Immature natural killer cell (primary cell): Measurements from ENCODE around the gene PHACTR2. TPM values are rescaled to one million over a fixed set of nuclear protein-coding genes. Genes with fewer than 3 reads are reported as not detected.

ENCODE experiments used
- DNase-seq, 3 donors: peaks; one replicate each; pipeline ENCODE4 v3.0.0; 2022; ENCODE audit warnings: mixed read lengths in 1 of 3
- H3K27ac Mint-ChIP-seq, 6 donors: one replicate each; pipeline ENCODE4 v1.8.0; 2020; ENCODE audit warnings: mixed read lengths in 6 of 6, mild to moderate bottlenecking in 5 of 6, inconsistent platforms in 4 of 6, moderate library complexity in 3 of 6
- H3K27me3 Mint-ChIP-seq, 3 donors: one replicate each; pipeline ENCODE4 v1.8.0; 2020 to 2021; ENCODE audit warnings: low read depth in 3 of 3, mild to moderate bottlenecking in 3 of 3, mixed read lengths in 3 of 3, moderate library complexity in 3 of 3, inconsistent platforms in 1 of 3
- H3K36me3 Mint-ChIP-seq, 3 donors: one replicate each; pipeline ENCODE4 v1.8.0; 2020; ENCODE audit warnings: mixed read lengths in 3 of 3, inconsistent platforms in 2 of 3, mild to moderate bottlenecking in 2 of 3
- H3K4me1 Mint-ChIP-seq, 2 donors: one replicate each; pipeline ENCODE4 v1.8.0; 2020; ENCODE audit warnings: inconsistent platforms in 2 of 2, mild to moderate bottlenecking in 2 of 2, mixed read lengths in 2 of 2, moderate library complexity in 1 of 2
- H3K4me3 Mint-ChIP-seq, 5 donors: one replicate each; pipeline ENCODE4 v1.8.0; 2020; ENCODE audit warnings: mild to moderate bottlenecking in 5 of 5, mixed read lengths in 5 of 5, inconsistent platforms in 3 of 5, moderate library complexity in 3 of 5
- H3K9me3 Mint-ChIP-seq, 6 donors: one replicate each; pipeline ENCODE4 v1.8.0; 2020; ENCODE audit warnings: mild to moderate bottlenecking in 6 of 6, mixed read lengths in 6 of 6, inconsistent platforms in 4 of 6, moderate library complexity in 3 of 6
- polyA plus RNA-seq, 3 donors: library from polyadenylated mRNA; unstranded; fragments of 300-500 nt; fragmentation: Illumina TruSeq; gene quantifications; one replicate each; pipeline ENCODE4 v1.2.3, GENCODE V29; 2021

The PHACTR2 gene
- polyA plus RNA-seq, 3 donors from 2014 or later: 3.5 to 16.5 (median 9.4) TPM

DNA sequence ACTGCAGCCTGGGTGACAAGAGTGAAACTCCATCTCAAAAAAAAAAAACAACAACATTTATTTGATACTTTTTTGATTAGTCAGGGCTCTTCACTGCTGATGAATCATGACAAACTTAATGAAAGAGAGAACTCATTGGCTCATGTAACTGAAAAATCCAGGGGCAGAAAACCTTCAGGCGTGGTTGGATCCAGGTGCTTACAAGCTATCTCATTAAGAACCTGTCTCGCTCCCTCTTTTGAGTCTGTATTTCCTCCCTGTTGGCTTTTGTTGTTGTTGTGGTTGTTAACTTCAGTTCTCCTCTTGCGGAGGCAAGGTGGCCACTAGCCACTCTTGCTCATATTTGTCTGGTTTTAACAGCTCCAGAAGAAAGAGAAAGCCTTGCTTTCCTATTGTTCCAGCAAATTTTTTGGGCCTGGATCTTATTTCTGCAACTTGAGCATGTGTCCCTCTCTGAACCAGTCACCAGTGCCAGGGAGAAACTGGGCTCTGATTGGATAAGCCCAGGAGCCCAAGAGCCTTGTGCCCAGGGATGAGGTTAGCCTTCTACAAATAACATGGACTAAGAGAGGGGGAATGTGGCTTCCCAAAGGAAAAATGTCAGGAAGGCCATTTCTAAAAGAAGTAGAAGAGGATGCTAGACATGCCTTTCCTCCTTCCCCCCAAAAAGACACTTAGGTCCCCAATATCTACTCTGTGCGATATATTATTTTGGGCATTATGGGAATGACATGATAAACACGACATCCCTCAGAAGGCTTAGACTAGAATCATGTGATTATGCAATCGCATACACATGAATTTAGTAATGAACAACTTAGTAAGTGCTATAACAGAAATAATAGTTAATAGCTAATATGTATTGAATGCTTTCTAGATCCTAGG is 64.5 kb downstream of the PHACTR2 start:
- Mint-ChIP-seq H3K4me1 (no peaks in the 10 kb centered on the region), H3K4me3 (no peak overlapping the region), H3K9me3 (no peaks in the 10 kb centered on the region), H3K36me3 (no peaks in the 10 kb centered on the region), H3K27me3 (peaks cover 0 to 2% (median 0%) of the 10 kb centered on the region in 3 donors), H3K27ac (no peak overlapping the region)
- DNase-seq: no peak

DNA sequence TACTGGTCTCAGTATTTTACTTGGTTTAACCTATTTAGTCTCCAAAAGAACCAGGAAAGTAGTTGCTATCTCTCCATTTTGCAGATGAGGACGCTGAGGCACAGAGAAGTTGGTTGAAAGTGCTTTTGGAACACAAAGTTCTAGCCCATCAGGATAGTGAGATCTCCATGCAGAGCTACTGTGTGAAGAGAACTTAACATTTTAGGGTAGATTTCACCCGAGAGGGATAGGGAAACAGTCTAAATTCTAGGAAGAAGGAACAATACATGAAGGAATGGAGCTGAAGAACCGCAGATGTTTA is 65.1 kb downstream of the PHACTR2 start:
- Mint-ChIP-seq H3K36me3 (no peaks in the 10 kb centered on the region), H3K4me3 (no peak overlapping the region), H3K4me1 (no peaks in the 10 kb centered on the region), H3K27me3 (peaks cover 0 to 2% (median 0%) of the 10 kb centered on the region in 3 donors), H3K27ac (no peak overlapping the region), H3K9me3 (no peaks in the 10 kb centered on the region)
- no peak for DNase-seq

DNA sequence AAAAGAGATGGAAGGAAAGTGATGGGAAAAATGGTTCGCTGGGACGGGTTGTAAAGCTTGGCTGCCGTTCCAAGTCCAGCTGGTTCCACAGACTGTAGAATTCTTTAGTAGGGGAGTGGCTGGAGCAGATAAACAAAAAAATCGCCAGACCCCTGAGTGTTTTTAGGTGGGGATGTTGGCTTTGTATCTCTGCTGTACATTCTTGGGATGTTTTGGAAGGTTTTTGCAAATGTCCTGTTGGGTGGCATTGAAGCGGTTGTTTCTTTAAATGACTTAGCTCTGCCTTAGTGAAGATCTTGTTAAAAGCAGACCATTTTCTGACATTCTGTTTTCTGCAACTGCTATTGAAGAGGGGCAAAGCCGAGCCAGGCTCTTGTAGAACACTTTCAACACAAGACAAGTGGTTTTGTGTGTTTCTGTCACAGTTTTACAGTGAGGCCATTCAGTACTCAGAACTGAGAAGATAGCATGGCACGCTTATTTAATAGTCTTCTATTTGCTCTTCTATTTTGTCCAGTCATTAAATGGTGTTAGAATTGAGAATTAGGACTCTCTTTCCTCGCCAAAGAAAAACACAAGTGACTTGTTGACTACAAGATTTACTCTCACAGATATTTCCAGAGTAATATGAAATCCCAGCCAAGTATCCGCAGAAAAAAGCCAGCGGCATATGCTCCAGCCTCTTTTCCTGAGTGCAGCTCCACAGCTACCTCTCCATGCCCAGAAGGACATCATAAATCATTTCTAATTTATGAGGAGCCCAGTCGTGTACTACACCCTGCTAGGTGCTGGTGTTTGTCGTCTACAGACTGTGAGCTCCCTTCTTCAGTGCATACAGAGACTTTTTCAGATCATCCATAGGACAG is 65.8 kb downstream of the PHACTR2 start:
- H3K27ac Mint-ChIP-seq: peak overlapping the region in 2 of 6 donors; percentile 12 to 30
- no peak overlapping the region for H3K4me3 Mint-ChIP-seq
- DNase-seq: no peak
- no peaks in the 10 kb centered on the region for H3K4me1 Mint-ChIP-seq
- H3K27me3 Mint-ChIP-seq: peaks cover 0 to 2% (median 0%) of the 10 kb centered on the region in 3 donors
- no peaks in the 10 kb centered on the region for H3K36me3 Mint-ChIP-seq
- no peaks in the 10 kb centered on the region for H3K9me3 Mint-ChIP-seq

- Mint-ChIP-seq H3K4me1 (no peaks in the 10 kb centered on the region), H3K4me3 (no peak overlapping the region), H3K27me3 (peaks cover 0 to 2% (median 0%) of the 10 kb centered on the region in 3 donors), H3K36me3 (no peaks in the 10 kb centered on the region), H3K27ac (no peak overlapping the region), H3K9me3 (no peaks in the 10 kb centered on the region)
- DNase-seq: no peak
Observed at GRCh38 chr6:143744551-143745165, 66.9 kb downstream of the PHACTR2 start.

GRCh38 chr6:143745166-143746133 is 67.7 kb downstream of the PHACTR2 start:
- H3K27me3 Mint-ChIP-seq: peaks cover 0 to 2% (median 0%) of the 10 kb centered on the region in 3 donors
- H3K36me3 Mint-ChIP-seq: no peaks in the 10 kb centered on the region
- H3K9me3 Mint-ChIP-seq: no peaks in the 10 kb centered on the region
- no peak overlapping the region for H3K4me3 Mint-ChIP-seq
- no peak for DNase-seq
- H3K27ac Mint-ChIP-seq: no peak overlapping the region
- no peaks in the 10 kb centered on the region for H3K4me1 Mint-ChIP-seq

GRCh38 chr6:143746202-143747119 is 68.7 kb downstream of the PHACTR2 start:
- Mint-ChIP-seq H3K27me3 (peaks cover 0 to 2% (median 0%) of the 10 kb centered on the region in 3 donors), H3K36me3 (no peaks in the 10 kb centered on the region), H3K27ac (no peak overlapping the region), H3K4me1 (no peaks in the 10 kb centered on the region), H3K4me3 (no peak overlapping the region), H3K9me3 (no peaks in the 10 kb centered on the region)
- DNase-seq: no peak

DNA sequence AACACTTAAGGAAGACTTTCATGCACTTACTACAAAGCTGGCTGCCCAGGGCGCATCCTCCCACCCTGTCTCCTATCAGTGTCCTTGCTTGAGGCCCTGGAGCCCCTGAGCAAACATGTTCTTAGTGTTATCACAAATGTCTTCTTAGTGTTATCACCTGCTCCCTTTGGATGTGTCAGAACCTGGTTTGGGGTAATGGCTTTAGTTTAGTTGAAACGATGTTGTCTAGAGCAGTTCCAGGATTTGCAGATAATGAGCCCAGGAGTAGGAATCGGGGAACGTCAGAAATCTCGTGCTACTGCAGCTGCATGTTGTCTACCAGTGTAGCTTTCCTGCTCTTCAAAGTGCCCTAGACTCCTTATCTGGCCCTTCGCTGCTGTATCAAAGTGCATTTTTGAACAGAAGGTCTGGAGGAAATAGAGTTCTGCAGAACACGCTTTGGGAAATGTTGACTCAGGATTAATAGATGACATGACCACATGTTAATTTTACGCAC is 69.6 kb downstream of the PHACTR2 start:
- no peaks in the 10 kb centered on the region for H3K4me1 Mint-ChIP-seq

GRCh38 chr6:143749891-143750290 is 72.1 kb downstream of the PHACTR2 start:
- no peaks in the 10 kb centered on the region for H3K4me1 Mint-ChIP-seq
- no peak overlapping the region for H3K4me3 Mint-ChIP-seq
- H3K36me3 Mint-ChIP-seq: peaks cover 0 to 10% (median 0%) of the 10 kb centered on the region in 3 donors
- H3K27me3 Mint-ChIP-seq: peaks cover 0 to 2% (median 0%) of the 10 kb centered on the region in 3 donors
- no peak for DNase-seq
- no peak overlapping the region for H3K27ac Mint-ChIP-seq
- no peaks in the 10 kb centered on the region for H3K9me3 Mint-ChIP-seq

More for the DNA sequence above, 69.6 kb downstream of the PHACTR2 start:
- no peak for DNase-seq
- H3K9me3 Mint-ChIP-seq: no peaks in the 10 kb centered on the region
- H3K27me3 Mint-ChIP-seq: peaks cover 0 to 2% (median 0%) of the 10 kb centered on the region in 3 donors
- H3K4me3 Mint-ChIP-seq: no peak overlapping the region
- no peak overlapping the region for H3K27ac Mint-ChIP-seq
- H3K36me3 Mint-ChIP-seq: no peaks in the 10 kb centered on the region

GRCh38 chr6:143750877-143751276 is 73.1 kb downstream of the PHACTR2 start:
- H3K4me3 Mint-ChIP-seq: no peak overlapping the region
- no peaks in the 10 kb centered on the region for H3K27me3 Mint-ChIP-seq
- no peaks in the 10 kb centered on the region for H3K9me3 Mint-ChIP-seq
- no peaks in the 10 kb centered on the region for H3K4me1 Mint-ChIP-seq
- no peak for DNase-seq
- H3K27ac Mint-ChIP-seq: no peak overlapping the region
- peaks cover 0 to 16% (median 2%) of the 10 kb centered on the region in 3 donors for H3K36me3 Mint-ChIP-seq

GRCh38 chr6:143752459-143752858 is 74.7 kb downstream of the PHACTR2 start:
- no peak for DNase-seq
- peaks cover 0 to 21% (median 3%) of the 10 kb centered on the region in 3 donors for H3K36me3 Mint-ChIP-seq
- no peak overlapping the region for H3K4me3 Mint-ChIP-seq
- H3K9me3 Mint-ChIP-seq: no peaks in the 10 kb centered on the region
- no peak overlapping the region for H3K27ac Mint-ChIP-seq
- no peaks in the 10 kb centered on the region for H3K4me1 Mint-ChIP-seq
- H3K27me3 Mint-ChIP-seq: no peaks in the 10 kb centered on the region

- no peaks in the 10 kb centered on the region for H3K4me1 Mint-ChIP-seq
- no peaks in the 10 kb centered on the region for H3K27me3 Mint-ChIP-seq
- no peak overlapping the region for H3K27ac Mint-ChIP-seq
- H3K36me3 Mint-ChIP-seq: peaks cover 0 to 21% (median 3%) of the 10 kb centered on the region in 3 donors
- no peak for DNase-seq
- no peak overlapping the region for H3K4me3 Mint-ChIP-seq
- H3K9me3 Mint-ChIP-seq: no peaks in the 10 kb centered on the region
Observed at GRCh38 chr6:143753678-143754077, 75.9 kb downstream of the PHACTR2 start.

DNA sequence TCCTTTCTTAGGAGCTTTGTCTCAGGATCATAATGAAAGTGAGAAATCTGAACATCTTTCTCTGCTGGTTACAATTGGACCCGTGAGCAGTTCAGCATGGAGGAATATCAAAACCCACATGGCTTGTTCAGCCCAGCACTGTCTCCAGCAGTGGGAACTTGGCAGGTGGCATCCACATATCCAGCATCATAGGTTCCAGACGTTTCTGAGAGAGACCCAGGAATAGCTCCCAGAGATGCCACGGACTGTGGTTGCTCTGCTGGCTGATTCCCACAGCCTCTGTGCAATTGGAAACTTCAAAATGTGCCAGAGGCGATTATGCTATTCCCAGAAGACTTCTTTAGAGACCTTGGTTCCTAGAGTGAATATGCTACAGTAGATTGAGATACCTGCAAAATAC is 76.4 kb downstream of the PHACTR2 start:
- no peak overlapping the region for H3K4me3 Mint-ChIP-seq
- no peak for DNase-seq
- no peak overlapping the region for H3K27ac Mint-ChIP-seq
- no peaks in the 10 kb centered on the region for H3K27me3 Mint-ChIP-seq
- H3K4me1 Mint-ChIP-seq: no peaks in the 10 kb centered on the region
- H3K36me3 Mint-ChIP-seq: peaks cover 0 to 21% (median 3%) of the 10 kb centered on the region in 3 donors
- no peaks in the 10 kb centered on the region for H3K9me3 Mint-ChIP-seq
